Fibroblast of skin of right biceps (primary cell): ENCODE measurements around the gene DIABLO.
"Not testable (repeated sequence)": the region's sequence is repeated elsewhere in the genome, so short reads cannot be mapped to it uniquely, and the experiment has no call there.

Source experiments
- DNase-seq: peaks from one replicate; pipeline ENCODE4 v3.0.0-alpha.2; 2013

Gene DIABLO

DNA sequence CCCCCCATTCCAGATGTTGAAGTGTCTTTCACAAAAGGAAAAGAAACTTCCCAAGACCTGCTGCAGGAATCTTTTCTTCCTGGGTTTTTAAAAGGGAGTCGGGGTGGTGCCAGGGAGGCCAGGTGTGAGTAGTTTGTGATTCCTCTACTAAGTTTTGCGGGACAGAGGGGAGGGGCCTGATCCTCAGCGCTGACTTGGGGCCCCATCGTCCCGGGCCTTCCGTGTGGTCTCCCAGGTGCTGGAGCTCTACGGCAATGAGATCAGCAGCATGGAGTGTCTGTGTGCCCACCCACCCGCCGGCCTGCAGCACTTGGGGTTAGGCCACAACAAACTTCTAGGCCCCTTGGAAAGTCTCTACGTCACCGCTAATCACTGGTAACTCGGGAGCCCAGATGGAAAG is 38.4 kb downstream of the DIABLO start:
- DNase-seq: no peak

DNA sequence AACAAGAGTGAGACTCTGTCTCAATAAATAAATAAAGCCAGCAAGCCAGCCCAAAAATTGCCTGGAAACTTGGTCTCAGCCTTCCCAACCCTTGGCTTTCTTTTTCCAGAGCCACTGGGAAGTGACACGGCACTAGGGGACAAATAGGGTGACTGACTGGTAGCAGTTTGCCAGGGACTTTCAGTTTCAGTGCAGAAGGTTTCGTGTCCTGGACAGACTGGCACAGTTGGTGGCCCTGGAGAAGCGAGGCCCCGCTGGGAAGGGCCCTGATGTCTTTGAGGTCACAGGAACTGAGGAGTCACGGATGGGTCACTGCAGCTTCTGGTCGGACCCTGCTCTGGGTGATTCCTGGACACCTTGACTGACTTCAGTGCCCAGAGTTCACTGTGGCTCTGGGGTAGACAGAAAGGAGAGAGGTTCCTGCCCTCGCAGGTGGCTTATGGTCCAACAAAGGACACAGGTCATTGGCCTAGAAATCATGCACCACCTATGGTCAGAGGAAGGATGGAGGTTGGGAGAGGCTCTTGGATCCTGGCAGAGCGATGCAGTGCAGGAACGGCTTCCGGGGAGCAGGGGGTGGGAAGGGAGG is 40.3 kb downstream of the DIABLO start:
- no peak for DNase-seq

DNA sequence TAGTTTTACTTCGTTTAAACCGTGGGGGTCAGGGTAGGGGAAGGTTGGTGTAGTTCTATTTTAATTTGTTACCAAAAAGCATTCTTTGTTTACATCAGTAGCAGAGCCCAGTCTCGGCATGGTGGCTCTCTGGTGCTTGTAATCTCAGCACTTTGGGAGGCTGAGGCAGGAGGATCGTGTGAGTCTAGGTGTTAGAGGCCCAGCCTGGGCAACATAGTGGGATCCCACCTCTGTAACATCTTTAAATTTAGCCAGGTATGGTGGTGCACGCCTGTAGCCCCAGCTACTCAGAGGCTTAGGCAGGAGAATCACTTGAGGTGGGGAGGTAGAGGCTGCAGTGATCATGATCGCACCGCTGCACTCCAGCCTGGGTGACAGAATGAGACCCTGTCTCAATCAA is 40.8 kb downstream of the DIABLO start:
- DNase-seq: no peak

DNA sequence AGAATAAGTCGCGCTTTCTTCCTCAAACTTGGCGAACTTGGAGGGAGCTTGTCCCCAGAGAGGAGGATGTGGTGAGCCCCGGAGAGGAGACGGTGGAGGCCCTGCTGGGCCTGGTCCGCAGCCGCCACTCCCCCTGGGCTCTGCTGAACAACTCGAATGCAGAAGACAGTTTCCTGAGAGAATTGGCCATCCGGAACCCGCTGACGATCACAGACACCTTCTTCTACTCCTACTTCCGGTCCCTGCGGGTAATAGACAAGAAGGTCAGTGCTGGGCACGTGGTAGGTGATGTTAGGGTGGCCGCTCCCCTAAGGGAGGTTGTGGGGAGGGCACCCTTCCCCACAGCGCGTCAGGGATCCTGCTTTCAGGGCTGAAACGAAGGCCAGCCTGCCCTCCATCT is 41.3 kb downstream of the DIABLO start:
- DNase-seq: no peak

DNA sequence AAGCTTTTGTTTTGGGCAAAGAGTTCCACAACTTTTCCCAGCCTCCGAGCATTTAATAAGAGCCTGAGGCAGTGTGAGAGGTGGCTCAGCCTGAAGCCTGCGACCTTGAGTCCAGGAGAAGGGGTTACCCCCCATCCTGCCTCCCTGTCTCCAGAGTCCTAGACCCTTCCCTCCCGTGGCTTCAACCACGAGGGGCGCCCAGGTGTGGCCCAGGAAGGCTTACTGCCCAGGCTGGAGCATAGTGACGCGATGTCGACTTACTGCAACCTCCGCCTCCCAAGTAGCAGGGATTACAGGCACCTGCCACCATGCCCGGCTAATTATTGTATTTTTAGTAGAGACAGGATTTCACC is 42.3 kb downstream of the DIABLO start:
- DNase-seq: no peak

DNA sequence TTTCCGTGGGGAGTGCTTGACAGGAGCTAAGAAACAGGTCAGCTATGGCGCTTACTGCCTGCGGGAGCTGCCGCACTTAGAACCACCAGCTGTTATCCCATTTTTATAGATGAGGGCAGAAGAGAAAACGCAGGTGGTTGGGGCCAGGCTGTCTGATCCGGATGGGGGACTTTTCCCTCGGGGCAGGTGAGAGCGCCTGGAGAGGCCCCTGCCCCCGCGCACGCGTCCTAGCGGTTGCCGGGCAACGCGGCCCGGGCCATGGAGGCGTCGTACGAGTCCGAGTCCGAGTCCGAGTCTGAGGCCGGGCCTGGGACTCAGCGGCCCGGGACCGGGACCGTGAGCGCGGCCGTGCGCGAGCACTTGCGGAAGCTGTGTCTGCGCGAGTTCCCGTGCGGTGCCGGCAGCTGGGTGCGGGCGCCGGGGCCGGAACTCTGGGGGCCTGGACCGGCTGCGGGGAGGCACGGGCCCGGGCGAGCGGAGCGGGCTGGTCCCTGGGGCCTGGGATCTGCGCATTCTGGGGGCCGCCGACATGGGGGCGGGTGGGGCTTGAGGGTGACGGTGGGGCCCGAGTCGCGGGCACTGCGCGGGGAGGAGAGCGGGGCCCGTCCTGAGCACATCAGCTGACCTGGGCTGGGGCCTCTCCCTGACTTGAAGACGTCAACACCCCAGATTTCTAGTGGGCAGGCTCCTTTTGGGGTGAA is 42.8 kb downstream of the DIABLO start, which contains the start of gene LRRC43:
LRRC43 (plus strand) TSS at position 237 of the 701 bp plus-strand sequence; CDS start at position 259, 22 bp downstream.
- peak; percentile 24 for DNase-seq

DNA sequence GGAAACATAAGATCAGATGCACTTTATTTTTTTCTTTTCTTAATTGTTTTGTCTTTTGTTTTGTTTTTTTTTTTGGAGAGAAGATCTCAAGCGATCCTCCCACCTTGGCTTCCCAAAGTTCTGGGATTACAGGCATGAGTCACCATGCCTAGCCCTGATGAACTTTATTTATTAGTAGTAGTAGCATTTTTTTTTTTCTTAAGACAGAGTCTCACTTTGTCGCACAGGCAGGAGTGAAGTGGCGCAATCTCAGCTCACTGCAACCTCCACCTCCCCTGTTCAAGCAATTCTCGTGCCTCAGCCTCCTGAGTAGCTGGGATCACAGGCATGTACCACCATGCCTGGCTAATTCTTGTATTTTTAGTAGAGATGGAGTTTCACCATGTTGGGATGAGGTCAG is 49.4 kb downstream of the DIABLO start:
- DNase-seq: not testable (repeated sequence)

DNA sequence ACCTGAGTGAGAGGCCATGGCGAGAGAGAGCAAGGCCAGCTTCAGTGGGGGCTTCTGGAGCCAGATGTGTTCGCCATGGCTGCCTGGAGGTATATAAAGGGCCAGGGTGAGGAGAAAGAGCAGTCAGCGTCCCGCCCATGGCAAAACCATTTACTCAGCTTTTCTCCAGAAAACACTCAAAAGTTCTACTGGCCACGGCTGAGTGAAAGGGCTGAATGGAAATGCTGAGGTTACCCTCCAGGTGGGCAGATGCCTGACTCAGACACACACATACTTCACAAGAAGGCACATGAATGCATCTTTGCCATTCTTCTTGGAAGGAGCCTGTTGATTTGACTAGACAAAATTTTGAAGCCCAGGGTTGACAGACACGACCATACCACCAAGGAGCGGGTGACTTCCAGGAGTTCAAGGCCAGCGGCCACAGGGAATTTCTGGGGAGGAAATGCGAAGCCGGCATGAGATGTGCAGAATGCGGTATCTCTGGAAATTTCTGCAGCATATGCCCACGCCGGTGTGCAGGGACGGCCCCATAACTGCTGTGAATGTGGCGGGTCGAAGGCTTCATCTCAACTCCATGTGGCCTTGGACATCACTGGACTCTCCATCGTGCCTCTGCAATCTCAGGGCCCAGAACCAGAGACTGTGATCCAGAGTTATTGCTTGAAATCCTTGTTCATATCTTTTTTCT is 51.6 kb downstream of the DIABLO start, which contains the start of gene IL31:
IL31 (minus strand) TSS at position 67 of the 691 bp plus-strand sequence; CDS start at position 18, 49 bp downstream.
- no peak for DNase-seq

DNA sequence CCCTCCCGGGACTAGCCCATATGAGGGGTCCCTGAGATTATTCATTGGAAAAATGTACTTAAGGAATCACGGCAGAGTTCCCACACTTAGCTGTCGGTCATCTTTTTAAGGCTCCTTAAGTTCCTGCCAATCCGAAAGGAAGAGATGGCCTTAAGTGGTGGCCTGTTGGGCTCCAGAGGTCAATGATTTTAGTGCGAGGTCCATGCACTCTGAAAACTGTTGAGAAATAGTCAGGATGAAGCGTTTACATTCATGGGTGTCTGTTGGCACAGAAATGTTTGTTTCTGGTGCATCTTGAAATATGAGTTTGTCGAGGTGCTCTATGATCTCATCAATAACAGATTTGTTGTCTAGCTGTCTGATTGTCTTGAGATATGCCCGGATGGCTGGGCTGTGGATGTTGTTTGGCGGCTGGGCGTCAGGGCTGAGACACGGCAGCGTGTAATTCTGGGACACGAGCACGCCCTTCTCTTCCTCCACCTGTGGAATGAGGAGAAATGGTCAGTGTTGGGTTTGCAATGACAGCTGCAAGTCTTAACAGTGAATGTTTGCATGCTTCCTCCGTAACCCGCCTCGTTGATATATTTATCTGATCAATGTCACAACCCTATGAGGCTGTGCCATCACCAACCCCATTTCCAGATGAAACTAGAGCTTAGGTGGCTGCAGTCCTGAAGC is 53.5 kb downstream of the DIABLO start:
- DNase-seq: no peak

DNA sequence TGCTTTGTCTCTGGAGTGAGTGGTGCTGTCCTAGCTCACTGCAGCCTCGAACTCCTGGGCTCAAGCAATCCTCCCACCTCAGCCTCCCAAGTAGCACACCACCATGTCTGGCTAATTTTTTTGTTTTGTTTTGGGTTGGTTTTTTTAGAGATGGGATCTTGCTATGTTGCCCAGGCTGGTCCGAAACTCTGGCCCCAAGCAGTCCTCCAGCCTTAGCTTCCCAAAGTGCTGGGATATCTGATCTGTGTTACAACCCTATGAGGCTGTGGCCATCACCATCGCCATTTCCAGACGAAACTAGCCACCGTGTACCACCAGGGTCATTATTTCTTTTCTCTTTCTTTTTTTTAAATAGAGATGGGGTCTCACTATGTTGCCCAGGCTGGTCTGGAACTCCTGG is 54.5 kb downstream of the DIABLO start:
- DNase-seq: no peak

DNA sequence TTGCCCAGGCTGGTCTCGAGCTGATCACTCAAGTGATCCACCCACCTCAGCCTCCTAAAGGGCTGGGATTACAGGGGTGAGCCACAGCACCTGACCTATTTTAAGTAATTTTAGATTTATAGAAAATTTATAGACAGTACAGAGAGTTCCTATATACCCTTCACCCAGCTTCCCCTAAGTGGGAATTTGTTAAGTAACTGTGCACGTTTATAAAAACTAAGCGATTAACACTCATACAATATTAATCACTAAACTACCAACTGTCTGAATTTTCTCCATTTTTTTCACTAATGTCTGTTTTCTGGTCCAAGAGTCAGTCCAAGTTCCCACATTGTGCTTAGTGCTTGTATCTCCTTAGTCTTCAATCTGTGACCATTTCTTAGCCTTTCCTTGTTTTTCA is 57.4 kb downstream of the DIABLO start:
- no peak for DNase-seq

DNA sequence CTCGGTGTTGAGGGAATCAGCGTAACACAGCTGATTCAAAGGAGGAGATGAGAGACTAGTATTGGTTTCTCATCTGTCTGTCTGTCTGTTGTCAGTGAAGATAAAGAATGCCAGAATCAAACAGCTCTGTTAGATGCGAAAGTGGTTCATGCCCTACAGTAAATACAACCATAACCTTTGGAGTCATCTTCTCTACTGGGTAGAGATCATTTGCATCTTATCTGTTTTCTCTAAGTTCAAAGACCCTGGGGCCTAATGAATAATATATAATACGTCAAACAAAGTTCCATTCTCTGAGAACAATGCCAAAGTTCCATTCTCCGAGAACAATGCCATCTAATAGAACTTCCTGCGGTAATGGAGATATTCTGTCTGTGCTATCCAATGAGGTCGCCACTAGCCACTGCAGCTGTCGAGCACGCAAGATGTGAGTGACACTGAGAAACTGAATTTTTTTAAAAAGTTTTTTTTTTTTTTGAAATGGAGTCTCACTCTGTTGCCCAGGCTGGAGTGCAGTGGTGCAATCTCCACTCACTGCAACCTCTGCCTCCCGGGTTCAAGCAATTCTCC is 58.4 kb downstream of the DIABLO start:
- DNase-seq: no peak

DNA sequence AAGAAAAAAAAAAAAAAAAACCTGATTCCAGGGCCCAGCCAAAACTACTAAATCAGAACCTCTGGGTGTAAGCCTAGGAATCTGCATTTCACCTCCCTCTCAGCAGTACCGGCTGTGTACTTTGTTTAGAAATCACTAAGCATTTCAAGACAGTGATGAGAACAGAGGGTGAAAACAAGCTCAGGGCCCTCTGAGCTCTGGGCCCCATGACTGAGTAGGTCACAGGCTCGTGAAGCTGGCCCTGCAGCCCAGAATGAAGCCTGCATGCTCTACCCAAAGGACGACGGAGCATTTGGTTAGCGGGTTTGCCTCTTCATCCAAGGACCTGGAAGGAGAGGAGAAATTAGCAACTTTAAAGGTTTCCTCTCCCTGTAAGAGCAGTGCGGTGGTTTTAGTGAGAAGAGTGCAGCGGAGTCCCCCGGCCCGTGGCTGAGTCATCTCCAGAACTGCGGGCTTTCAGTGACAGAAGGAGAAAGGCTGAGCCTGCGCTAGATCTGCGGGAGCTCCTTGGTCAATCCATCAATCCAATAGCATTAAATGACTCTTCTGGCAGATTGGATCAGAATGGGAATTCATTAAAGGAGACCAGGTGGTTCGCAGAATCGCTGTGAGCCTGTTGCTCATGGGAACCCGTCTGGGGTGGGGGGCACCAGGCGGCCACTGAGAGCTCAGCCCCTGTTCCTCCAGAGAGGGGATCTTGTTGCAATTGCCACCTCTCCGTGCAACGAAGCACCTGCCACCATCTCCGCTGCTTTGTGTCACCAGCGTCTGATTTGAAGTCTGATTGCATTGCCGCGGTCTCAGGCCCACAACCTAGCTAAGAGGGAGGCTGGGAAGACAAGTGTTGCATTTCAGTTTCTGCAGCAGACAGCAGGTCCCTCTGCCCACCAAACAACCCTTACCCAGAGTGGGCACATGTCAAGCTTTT is 59.2 kb downstream of the DIABLO start:
- no peak for DNase-seq

DNA sequence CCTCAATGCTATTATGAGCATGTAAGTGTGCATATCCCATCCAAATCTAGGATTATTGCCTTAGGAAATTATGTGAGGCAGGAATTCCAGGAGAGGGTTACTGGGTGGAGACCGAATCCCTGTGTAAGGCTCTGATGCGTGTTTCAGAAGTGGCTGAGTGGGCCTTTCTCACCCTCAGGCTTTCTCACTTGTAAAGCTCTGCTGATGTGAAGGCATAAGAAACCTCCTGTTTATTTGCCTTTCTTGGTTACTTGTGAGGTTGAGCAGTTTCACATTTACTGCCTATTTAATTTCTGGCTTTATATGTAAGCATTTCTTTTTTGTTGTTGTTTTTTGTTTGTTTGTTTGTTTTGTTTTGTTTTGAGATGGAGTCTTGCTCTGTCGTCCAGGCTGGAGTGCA is 62.9 kb downstream of the DIABLO start:
- DNase-seq: no peak

DNA sequence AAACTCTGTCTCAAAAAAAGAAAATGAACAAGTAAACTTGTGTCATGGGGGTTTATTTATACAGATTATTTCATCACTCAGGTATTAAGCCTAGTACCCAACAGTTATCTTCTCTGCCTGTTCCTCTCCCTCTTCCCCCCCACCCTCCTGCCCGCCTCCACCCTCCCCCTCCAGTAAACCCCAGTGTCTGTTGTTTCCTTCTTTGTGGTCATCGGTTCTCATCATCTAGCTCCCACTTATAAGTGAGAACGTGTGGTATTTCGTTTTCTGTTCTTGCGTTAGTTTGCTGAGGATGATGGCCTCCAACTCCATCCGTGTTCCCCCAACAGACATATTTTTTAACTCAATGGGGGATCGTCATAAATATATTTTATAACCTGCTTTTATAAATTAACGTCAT is 64.2 kb downstream of the DIABLO start:
- no peak for DNase-seq

DNA sequence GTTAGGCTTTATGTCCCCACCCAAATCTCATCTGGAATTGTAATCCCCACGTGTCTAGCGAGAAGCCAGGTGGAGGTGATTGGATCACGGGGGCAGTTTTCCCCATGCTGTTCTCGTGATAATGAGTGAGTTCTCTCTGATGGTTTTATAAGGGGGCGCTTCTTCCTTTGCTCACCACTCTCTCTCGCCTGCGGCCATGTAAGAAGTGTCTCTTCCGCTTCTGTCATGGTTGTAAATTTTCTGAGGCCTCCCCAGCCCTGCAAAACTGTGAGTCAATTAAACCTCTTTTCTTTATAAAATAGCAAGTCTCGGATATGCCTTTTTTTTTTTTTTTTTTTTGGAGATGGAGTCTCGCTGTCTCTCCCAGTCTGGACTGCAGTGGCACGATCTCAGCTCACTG is 65.1 kb downstream of the DIABLO start:
- no peak for DNase-seq

DNA sequence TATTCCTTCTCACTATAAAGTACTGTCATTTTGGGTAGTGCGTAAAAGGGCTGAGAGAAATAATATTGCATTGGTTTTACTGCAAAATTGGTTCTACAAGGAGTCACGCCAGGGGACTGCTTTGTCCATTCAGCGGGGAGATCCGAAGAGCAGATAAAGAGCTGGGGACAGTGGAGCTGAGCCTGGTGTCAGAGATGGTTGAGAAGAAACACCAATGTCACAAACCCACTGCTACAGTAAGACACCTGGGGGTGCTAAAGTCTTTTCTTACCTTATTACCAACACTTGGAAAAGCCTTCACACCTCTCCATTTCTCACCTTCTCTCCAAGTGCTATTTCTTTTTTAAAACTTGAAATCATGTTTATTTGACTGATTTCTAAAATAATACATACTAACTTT is 66.0 kb downstream of the DIABLO start:
- DNase-seq: no peak

DNA sequence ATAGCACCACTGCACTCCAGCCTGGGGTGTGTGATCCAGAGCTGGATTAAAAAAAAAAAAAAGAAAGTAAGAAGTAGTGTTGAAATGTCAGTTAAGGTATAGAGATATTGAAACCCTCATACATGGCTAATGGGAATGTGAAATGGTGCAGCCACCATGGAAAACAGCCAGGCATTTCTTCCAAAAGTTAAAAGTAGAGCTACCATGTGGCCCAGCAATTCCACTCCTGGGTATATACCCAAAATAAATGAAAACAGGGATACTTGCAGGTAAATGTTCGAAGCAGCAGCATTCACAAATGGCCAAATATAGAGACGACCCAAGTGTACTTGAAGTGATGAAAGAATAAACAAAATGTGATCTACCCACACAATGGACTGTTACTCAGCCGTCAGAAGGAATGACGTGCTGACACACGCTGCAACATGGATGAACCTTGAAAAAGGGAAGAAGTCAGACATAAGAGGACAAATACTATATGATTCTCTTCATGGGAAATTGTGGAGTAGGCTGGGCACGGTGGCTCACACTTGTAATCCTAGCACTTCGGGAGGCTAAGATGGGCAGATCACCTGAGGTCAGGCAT is 67.1 kb downstream of the DIABLO start:
- DNase-seq: no peak
